ENCODE measurements around the gene CLPSL2.
"Not testable (repeated sequence)": the region's sequence is repeated elsewhere in the genome, so short reads cannot be mapped to it uniquely, and the experiment has no call there.

CLPSL2 gene

GRCh38 chr6:35776364-35777215 lies at the start of gene CLPSL2:
Gene CLPSL2, plus strand, starts transcription at chr6:35776598. Its CDS starts 21 bp downstream, at chr6:35776619.
- peak; percentile 73 for DNase-seq

DNA sequence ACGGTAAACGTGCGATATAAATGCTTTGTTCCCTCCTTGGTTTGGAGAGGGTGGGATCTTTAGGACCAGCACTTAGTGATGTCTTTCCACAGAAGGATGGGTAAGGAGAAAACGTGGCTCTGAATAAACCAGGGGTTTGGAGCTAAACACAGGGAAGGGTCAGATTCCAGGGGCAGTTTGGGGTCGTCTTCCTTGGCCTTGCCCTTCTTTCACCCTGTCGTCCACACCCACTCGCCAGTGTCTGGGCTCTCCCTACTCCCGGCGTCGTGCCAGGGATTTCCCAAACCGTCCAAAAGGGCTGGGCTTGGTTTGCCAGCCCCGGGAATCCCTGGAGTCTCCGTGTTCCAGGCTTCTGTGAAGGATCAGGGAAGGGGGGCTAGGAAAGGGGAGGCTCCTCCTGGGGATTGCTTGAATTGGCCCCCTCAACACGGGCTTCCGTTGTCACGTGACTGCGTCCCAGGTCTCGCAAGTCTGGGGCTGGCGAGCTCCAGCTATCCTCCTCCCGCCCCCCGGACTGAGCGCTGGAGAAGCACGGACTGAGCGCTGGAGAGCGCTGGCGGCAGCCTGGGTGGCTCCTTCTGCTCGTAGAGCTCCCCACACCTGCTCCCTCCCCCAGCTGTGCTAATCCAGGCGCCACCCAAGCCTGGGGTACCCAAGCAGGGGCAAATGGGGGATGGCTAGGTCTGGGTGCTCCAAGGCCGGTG lies 49.0 kb upstream of the CLPSL2 start:
- DNase-seq, result peak; percentile 71

DNA sequence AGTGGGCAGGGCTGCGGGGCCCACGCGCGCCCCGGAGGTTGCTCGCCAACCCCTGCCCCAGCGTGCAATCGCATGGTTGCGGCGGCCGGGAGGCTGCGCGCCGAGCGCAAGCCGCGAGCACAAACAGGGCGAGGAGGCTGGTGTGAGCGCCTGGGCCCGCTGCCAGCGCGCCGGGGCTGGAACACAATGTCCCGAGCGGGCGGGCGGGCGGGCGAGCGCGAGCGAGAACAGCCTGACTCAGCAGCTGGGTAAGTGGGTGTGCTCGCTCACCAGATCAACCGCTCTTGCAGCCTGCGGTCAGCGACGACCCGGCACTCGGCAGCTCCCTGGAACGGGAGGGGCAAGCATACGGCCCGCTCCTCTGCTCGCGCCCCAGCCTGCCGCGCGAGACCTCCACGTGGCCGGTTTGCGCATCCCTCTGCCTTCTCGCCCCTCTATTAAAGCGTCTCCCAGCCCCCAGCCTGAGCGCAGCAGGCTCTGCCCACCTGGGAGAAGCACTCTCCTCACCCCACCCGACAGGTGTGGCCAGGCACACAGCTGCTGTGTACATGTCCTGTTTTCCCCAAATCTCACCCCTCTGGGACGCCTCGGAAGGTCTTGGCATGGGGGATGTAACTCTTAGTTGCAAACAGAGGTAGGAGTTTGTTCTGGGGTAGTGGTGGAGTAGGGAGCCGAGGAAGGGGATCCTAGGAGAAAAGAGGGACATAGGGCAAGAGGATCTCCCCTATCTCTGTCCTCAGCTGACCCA lies 48.3 kb upstream of the CLPSL2 start:
- peak; percentile 78 for DNase-seq

DNA sequence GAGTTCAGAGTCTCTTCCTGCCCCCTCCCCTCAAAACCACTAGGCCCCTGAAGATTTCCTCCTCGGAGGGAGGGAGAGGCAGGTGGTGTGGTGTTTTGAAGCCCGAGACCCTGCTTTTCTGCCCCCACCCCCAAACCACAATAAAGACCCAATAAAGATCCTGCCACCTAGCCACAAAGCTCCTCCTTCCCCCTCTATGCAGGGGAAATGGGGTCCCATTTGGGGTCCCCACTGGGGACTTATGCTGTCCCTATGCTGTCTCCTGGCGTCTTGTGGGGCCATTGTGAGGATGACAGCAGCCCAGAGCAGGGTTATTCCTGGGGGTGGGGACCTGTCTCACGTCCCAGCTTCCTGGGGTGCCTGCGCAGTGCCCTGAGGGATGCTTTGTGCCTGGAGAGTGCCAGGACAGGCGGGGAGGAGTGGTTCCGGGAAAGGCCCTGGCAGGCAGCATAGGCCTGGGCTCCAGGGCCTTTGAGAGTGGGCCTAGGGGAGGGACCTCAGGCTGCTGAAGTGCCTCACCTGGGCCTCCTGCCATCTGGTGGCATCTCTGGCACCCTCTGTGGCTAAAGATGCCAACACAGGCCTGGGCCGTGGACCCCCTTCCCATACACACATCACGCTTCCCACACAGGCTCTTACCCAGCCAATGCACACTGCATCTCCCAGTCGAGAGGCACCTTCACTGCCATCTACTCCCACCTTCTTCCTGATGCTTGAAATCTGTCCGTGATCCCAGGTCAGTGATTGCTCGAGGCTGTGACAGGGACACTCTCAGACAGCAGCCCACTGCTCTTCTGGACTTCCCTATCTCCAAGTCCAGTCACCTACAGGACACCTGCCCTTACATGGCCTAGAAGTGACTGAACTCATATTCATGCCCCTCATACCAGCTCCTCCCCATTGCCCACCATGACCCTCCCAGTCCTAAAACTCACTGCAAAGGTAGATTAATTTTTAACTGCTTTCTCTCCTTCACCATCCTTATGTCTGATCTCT lies 47.4 kb upstream of the CLPSL2 start:
- DNase-seq, result no peak

GRCh38 chr6:35729722-35730121 lies 46.7 kb upstream of the CLPSL2 start:
- DNase-seq, result no peak

- no peak for DNase-seq
These were observed 45.5 kb upstream of the CLPSL2 start for GRCh38 chr6:35730745-35731413.

GRCh38 chr6:35731414-35731735 lies 45.0 kb upstream of the CLPSL2 start:
- DNase-seq, result peak; percentile 89

DNA sequence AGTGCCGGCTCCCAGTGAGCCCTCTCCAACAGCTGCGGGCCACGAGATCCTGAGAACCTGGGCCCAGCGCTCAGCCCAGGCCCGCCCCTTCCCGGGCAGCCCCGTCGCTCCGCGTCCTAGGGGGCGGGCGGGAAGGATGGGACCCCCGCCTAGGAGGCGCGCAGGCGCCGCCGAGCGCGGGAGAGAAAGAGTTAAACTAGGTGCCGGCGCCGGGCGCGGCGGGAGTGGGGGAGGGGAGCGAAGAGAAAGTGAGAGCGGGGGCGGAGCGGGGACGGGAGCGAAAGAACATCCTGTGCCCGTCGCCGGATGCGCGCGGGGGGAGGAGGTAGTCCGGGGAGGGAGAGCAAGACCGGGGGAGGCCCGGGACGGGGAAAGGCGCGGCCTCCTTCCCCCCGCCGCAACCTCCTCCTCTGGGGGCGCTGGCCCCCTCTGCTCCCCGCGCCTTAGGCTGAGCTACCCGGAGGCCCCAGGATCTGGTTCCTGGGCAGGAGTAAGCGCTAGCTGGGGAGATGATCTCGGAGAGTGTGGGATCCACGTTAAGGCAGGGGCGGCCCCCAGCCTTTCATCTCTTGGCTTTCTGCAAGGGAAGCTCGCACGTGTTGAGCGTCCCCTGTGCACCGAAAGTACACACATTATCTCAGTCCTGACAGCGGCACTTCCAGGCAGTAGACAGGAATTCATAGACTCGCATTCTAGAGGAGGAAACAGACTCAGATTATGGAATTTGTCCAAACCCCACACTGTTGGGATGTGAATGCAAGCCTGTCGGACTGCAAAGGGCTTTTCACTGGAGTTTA lies 44.5 kb upstream of the CLPSL2 start:
- peak; percentile 81 for DNase-seq

DNA sequence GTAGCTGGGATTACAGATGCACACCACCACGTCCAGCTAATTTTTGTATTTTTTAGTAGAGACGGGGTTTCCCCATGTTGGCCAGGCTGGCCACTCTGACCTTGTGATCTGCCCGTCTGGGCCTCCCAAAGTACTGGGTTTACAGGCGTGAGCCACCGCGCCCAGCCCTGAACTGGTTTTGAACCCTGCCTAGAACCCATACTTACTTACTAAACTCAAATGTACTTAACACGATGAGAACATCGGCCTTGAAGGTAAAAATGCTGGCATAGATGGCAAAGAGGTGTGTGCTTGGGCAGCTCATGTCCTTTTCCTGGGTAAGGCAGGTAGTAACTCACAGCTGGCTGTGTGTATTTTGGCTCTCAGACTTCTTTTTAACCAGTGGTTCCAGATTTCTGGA lies 42.8 kb upstream of the CLPSL2 start:
- no peak for DNase-seq

- not testable (repeated sequence) for DNase-seq
These were observed 42.1 kb upstream of the CLPSL2 start for GRCh38 chr6:35734319-35734718.

GRCh38 chr6:35735452-35735851 lies 40.9 kb upstream of the CLPSL2 start:
- no peak for DNase-seq

DNA sequence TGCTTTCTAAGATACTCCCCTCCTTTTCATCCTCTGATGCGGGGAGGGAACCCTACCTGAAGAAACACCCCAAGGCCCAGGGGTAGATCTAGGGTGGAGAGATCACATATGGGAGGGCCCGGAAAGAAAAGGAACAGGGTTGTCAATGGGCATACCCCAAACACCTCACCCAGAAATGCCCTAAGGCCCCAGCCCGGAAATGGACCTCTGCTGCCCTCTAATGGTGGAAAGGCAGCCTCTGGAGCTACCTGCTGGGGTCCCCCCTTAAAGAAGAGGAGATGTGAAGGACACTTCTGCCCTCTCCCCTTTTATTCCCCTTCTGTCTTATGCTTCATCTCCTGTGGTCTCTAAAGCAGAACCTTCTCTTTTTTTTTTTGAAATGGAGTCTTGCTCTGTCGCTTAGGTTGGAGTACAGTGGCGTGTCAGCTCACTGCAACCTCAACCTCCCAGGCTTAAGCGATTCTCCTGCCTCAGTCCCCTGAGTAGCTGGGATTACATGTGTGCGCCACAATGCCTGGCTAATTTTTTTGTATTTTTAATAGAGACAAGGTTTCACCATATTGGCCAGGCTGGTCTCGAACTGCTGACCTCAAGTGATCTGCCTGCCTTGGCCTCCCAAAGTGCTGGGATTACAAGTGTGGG lies 40.0 kb upstream of the CLPSL2 start:
- peak; percentile 42 for DNase-seq

DNA sequence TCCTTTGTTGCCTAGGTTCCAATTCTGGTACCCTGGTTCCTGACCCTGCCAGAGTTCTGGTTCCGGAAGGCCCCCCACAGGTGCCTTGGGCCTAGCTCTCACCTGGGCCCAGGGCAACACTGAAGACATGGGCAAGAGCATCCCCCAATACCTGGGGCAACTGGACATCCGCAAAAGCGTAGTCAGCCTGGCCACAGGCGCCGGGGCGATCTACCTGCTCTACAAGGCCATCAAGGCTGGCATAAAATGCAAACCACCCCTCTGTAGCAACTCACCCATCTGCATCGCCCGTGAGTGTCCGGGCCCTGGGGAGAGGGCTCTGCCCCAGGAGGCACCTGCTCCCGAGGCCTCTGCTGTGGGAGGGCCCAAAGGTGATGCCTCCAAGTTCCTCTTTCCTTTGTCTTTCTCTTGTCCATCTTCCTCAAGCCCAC lies 39.4 kb upstream of the CLPSL2 start, which contains the start of gene ARMC12:
Gene ARMC12 (plus strand): TSS at position 51 of the 431 bp plus-strand sequence. CDS start 77 bp downstream, at position 128.
- no peak for DNase-seq

- DNase-seq, result peak; percentile 70
These were observed 38.8 kb upstream of the CLPSL2 start for GRCh38 chr6:35737413-35738211.

DNA sequence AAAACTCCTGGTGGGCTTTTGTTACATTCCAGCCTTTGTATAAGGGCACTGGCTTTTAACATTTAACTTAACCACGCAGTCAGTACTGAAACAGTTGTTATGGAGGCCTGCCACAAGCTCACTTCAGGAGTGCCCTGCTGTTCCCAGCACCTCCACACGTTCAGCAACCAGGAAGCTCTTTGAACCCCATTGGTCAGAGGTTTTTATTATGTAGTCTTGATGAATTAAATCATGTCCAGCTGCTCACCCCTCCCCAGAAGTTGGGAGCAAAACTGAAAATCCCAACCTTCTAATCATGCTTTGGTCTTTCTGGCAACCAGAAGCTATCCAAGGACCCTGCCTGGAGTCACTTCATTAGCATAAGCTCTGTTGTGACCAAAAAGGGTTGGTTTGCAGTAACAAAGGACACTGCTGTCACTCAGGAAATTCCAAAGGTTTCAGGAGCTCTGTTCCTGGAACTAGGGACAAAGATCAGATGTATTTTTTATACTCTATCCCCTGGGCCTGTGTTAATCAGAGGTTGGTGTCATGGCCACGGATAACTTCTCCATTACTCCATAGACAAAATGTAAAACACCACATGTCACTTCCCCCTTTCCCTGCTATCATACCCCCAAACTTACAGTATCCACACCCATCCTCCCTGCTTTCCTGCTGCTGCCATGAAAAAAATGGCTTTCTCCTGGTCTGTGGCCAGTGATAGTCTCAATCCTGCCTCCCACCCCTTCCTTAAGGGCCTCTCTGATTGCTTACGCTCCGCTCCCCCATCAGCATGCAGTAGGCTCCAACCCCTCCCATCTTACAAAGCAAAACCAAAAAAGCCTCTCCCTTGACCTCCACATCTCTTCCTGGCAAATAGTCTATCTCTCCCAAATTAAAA lies 36.5 kb upstream of the CLPSL2 start:
- no peak for DNase-seq

GRCh38 chr6:35742842-35743241 lies 33.6 kb upstream of the CLPSL2 start:
- DNase-seq, result no peak

GRCh38 chr6:35745509-35745908 lies 30.9 kb upstream of the CLPSL2 start:
- no peak for DNase-seq

DNA sequence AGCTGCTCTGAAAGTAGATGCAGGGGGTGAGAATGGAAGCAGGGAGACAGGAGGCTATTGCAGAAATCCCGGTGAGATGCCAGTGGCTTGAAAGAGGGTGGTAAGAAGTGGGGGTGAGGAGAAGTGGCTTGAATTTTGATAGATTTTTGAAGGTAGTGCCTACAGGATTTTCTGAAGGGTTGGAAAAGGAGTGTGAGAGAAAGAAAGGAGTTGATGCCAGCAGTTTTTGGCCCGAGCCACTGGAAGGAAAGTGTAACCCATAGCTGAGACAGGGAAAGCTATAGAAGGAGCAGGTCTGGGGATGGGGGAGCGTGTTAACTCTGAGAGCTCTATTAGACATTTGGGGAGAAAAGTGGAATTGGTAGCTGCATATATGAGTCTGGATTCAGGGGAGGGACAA lies 29.9 kb upstream of the CLPSL2 start:
- no peak for DNase-seq
